Mesenchymal stem cell (in vitro differentiated cells and primary cell): Measurements from ENCODE around the gene MYL7.

ENCODE experiments used
- DNase-seq: peaks from one replicate; pipeline ENCODE4 v3.0.0-alpha.2; 2013
- H2AFZ ChIP-seq: one replicate; pipeline ENCODE4 v1.6.1; 2013; ENCODE audit warnings: low read depth, mild to moderate bottlenecking, control low read depth, inconsistent platforms, low read length, moderate library complexity
- H2AK5ac ChIP-seq: 2 replicates; pipeline ENCODE4 v1.6.1; 2013; ENCODE audit warnings: low read length, moderate library complexity, mild to moderate bottlenecking, inconsistent platforms; ENCODE audit not compliant: severe bottlenecking
- H2BK120ac ChIP-seq: one replicate; pipeline ENCODE4 v1.6.1; 2013; ENCODE audit warnings: low read depth, mild to moderate bottlenecking, inconsistent platforms, low read length, moderate library complexity
- H2BK12ac ChIP-seq, 2 experiments: one replicate each; pipeline ENCODE4 v1.6.1; 2013; ENCODE audit warnings: inconsistent platforms in 2 of 2, low read length in 2 of 2, mild to moderate bottlenecking in 2 of 2, moderate library complexity in 2 of 2, control low read depth in 1 of 2
- H2BK15ac ChIP-seq: one replicate; pipeline ENCODE4 v1.6.1; 2013; ENCODE audit warnings: mild to moderate bottlenecking, low read depth, inconsistent platforms; ENCODE audit not compliant: poor library complexity, severe bottlenecking
- H2BK5ac ChIP-seq: 2 replicates; pipeline ENCODE4 v1.6.1; 2013; ENCODE audit warnings: low read depth, mild to moderate bottlenecking, low read length, control low read depth, inconsistent platforms; ENCODE audit not compliant: poor library complexity, severe bottlenecking
- H3K14ac ChIP-seq, 2 experiments: one replicate each; pipeline ENCODE4 v1.6.1; 2013; ENCODE audit warnings: inconsistent platforms in 2 of 2, low read length in 2 of 2, control low read depth in 1 of 2, mild to moderate bottlenecking in 1 of 2, moderate library complexity in 1 of 2
- H3K18ac ChIP-seq, 2 experiments: one replicate each; pipeline ENCODE4 v1.6.1; 2013; ENCODE audit warnings: inconsistent platforms in 2 of 2, low read length in 2 of 2, control low read depth in 1 of 2, low read depth in 1 of 2, mild to moderate bottlenecking in 1 of 2
- H3K23ac ChIP-seq, 2 experiments: one replicate each; pipeline ENCODE4 v1.6.1; 2013; ENCODE audit warnings: inconsistent platforms in 2 of 2, low read length in 2 of 2, mild to moderate bottlenecking in 2 of 2, moderate library complexity in 2 of 2, control low read depth in 1 of 2
- H3K27ac ChIP-seq: 2 replicates; pipeline ENCODE4 v1.5.1; 2013; ENCODE audit warnings: mild to moderate bottlenecking, moderate library complexity, low read length, control low read depth, inconsistent platforms; ENCODE audit not compliant: poor library complexity, severe bottlenecking
- H3K27me3 ChIP-seq, 2 experiments: 2 replicates each; pipeline versions ENCODE4 v1.6.1 to v1.7.0; 2013; ENCODE audit warnings: low read length in 2 of 2, mild to moderate bottlenecking in 2 of 2, moderate library complexity in 2 of 2, control low read depth in 1 of 2, inconsistent platforms in 1 of 2; ENCODE audit not compliant: control insufficient read depth in 1 of 2, insufficient read depth in 1 of 2
- H3K36me3 ChIP-seq, 2 experiments: 2 replicates each; pipeline versions ENCODE4 v1.6.1 to v1.7.0; 2013; ENCODE audit warnings: low read length in 2 of 2, control low read depth in 1 of 2, inconsistent platforms in 1 of 2, low read depth in 1 of 2, mild to moderate bottlenecking in 1 of 2; ENCODE audit not compliant: insufficient read depth in 2 of 2, control insufficient read depth in 1 of 2
- H3K4ac ChIP-seq, 2 experiments: one replicate each; pipeline ENCODE4 v1.6.1; 2013; ENCODE audit warnings: inconsistent platforms in 2 of 2, low read length in 2 of 2, mild to moderate bottlenecking in 2 of 2, moderate library complexity in 2 of 2, control low read depth in 1 of 2, low read depth in 1 of 2
- H3K4me1 ChIP-seq: 2 replicates; pipeline ENCODE4 v1.6.1; 2013; ENCODE audit warnings: low read depth, low read length, control low read depth; ENCODE audit not compliant: control insufficient read depth, insufficient read depth
- H3K4me2 ChIP-seq: 2 replicates; pipeline ENCODE4 v1.6.1; 2013; ENCODE audit warnings: low read length, mild to moderate bottlenecking, inconsistent platforms; ENCODE audit not compliant: poor library complexity, severe bottlenecking
- H3K4me3 ChIP-seq, 2 experiments: 2 replicates each; pipeline versions ENCODE4 v1.5.1 to v1.7.0; 2013; ENCODE audit warnings: low read length in 2 of 2, mild to moderate bottlenecking in 2 of 2, control low read depth in 1 of 2, low read depth in 1 of 2; ENCODE audit not compliant: insufficient read depth in 1 of 2
- H3K79me1 ChIP-seq: replicated peaks from 2 replicates; pipeline ENCODE4 v1.6.1; 2013; ENCODE audit warnings: mild to moderate bottlenecking, control low read depth, low read length, inconsistent platforms; ENCODE audit not compliant: poor library complexity, severe bottlenecking
- H3K9ac ChIP-seq: 2 replicates; pipeline ENCODE4 v1.7.0; 2013; ENCODE audit warnings: mild to moderate bottlenecking, low read length, moderate library complexity
- H3K9me3 ChIP-seq: 2 replicates; pipeline ENCODE4 v1.7.0; 2013; ENCODE audit warnings: mild to moderate bottlenecking, low read length; ENCODE audit not compliant: control insufficient read depth
- H4K8ac ChIP-seq: one replicate; pipeline ENCODE4 v1.6.1; 2013; ENCODE audit warnings: inconsistent platforms, mild to moderate bottlenecking, low read length, moderate library complexity
- H4K91ac ChIP-seq: one replicate; pipeline ENCODE4 v1.6.1; 2013; ENCODE audit warnings: mild to moderate bottlenecking, low read length, inconsistent platforms
- WGBS: methylation state at CpG from one replicate; pipeline ENCODE4 v1.1.7; 2013; ENCODE audit warnings: mixed read lengths; 5-methylcytosine and 5-hydroxymethylcytosine counted together

Gene MYL7

DNA sequence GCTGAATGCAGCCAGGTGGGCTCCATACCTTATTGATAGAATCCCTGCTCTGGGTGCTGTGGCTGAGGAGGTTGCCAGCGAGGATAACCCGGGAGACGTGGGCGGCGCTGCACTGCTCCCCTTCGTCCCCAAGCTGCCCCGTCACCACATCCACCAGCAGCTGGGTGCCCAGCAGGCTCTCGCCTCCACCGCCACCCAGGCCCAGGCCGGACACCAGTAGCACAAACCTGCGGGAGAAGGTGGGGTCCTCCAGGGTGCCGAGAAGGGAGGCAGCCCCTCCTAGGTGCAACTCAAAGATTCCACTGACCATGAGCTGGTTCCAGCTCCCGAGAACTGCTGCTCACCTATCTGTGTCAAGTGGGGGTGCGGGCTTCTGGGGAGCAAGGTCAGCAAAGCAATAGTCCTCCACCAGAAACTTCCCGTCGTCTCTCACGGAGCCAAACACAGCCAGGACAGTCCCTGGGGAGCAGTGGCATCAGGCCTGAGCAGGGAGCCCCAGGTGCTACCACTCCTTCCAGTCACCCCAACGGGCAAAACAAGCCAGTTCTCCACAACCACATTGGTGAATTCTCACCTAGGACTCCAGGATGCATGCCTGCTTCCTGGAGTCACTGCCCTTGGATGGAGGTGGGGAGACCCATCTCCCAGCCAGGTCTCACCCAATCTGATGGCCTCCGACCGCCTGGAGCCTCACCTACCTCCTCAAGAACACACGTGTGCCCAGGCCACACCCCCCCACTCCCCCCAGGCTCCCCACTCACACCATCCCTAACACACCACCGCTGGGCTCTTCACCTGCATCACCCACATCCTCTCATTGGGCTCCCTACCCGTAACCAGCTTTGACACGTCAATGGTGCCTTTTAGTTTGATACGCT is 24.1 kb downstream of the MYL7 start:
- Histone ChIP-seq H3K23ac (no peak overlapping the region), H3K4me2 (no peak overlapping the region), H3K9me3 (no peaks in the 10 kb centered on the region), H3K27me3 (no peaks in the 10 kb centered on the region), H3K9ac (no peak overlapping the region), H2AFZ (no peak overlapping the region), H4K91ac (no peak overlapping the region), H3K14ac (no peak overlapping the region), H3K4me3 (no peak overlapping the region), H3K79me1 (peaks cover 47% of the 10 kb centered on the region), H2BK5ac (no peak overlapping the region), H2BK12ac (no peak overlapping the region), H2BK15ac (no peak overlapping the region), H4K8ac (no peak overlapping the region), H3K27ac (no peak overlapping the region), H2AK5ac (no peak overlapping the region), H3K4ac (no peak overlapping the region), H3K36me3 (peaks cover 90 to 91% of the 10 kb centered on the region in 2 experiments), H3K4me1 (peaks cover 18% of the 10 kb centered on the region), H2BK120ac (no peak overlapping the region), H3K18ac (no peak overlapping the region)
- 95% methylated on average over 25 of the region's 25 CpGs for WGBS
- DNase-seq, result no peak

DNA sequence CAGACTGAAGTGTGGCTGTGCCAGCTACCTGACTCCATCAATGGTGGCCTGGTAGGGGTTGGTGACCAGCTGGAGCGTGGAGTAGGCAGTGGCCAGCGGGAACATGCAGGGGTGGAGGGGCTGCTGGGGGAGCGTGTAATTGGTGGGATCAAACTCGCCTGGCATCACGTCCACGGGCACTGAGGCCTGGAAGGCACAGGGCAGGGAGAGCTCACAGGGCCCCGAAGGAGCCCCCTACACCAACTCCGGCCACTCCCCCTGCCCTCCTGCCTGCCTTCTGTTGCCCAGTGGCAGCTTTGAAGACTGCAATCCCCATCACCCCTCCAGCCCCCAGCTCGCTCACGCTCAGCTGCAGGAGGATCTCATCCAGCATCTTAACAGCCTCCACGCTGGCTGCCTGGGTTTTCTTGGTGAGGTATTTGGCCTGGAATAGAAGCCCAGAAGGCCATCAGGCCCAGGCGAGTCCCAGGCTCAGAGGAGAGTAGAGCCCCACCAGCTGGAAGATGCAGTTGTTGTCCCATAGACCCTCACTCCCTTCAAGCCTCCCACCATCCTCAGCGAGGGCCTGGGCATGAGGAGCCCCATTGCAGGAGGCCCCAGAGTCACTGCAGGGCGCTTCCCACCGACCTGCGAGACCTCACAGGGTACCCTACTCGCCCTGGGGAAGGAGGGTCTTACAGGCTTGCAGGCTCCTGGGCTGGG is 24.9 kb downstream of the MYL7 start:
- Histone ChIP-seq H2BK12ac (no peak overlapping the region), H2AK5ac (no peak overlapping the region), H3K14ac (no peak overlapping the region), H3K18ac (no peak overlapping the region), H3K23ac (no peak overlapping the region), H2BK5ac (no peak overlapping the region), H3K27ac (no peak overlapping the region), H3K9ac (no peak overlapping the region), H2AFZ (no peak overlapping the region), H3K4ac (no peak overlapping the region), H2BK15ac (no peak overlapping the region), H3K36me3 (peaks cover 91 to 92% of the 10 kb centered on the region in 2 experiments), H3K79me1 (peaks cover 45% of the 10 kb centered on the region), H3K4me2 (no peak overlapping the region), H4K8ac (no peak overlapping the region), H3K4me1 (peaks cover 17% of the 10 kb centered on the region), H3K4me3 (no peak overlapping the region), H2BK120ac (no peak overlapping the region), H4K91ac (no peak overlapping the region), H3K9me3 (no peaks in the 10 kb centered on the region), H3K27me3 (no peaks in the 10 kb centered on the region)
- DNase-seq, result no peak
- 94% methylated on average over 17 of the region's 17 CpGs for WGBS

DNA sequence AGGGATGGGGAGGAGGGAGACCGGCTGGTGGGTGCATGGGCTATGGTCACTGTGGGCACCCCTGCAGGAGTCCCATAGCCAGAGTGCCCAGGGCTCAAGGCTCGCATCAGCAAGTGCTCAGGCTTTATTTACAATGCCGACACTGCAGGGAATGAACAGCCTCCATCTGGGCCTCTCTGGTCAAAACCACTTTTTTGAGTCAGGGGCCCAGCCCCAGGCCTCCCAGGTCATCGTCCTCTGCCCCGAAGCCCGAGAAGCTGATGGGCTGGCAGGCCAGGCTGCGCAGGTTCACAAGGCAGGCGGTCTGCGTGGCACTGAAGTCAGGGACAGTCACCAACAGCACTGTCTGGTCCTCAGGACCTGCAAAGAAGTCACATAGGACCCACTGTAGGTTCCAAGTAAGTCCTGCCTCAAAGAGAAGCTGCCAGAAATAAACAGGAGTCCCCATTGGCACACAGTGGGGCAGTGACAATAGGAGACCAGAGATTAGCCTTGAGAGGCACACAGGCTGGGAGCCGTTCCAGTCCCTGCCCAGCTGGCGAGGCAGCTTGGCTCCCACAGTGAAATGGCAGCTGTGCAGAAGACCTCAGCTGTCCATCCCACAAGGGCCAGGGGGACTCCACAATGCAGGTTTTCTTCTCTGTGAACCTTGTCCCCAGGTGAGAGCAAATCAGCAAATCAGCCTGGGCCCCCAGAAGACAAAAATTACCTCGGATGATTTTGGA is 26.4 kb downstream of the MYL7 start:
- Histone ChIP-seq H2AFZ (no peak overlapping the region), H4K91ac (no peak overlapping the region), H3K36me3 (peaks cover 91 to 97% of the 10 kb centered on the region in 2 experiments), H4K8ac (no peak overlapping the region), H3K27ac (no peak overlapping the region), H3K4me3 (no peak overlapping the region), H3K79me1 (peaks cover 35% of the 10 kb centered on the region), H3K9me3 (no peaks in the 10 kb centered on the region), H2BK120ac (no peak overlapping the region), H3K4me1 (peaks cover 24% of the 10 kb centered on the region), H3K14ac (no peak overlapping the region), H3K4ac (no peak overlapping the region), H2BK12ac (no peak overlapping the region), H2AK5ac (no peak overlapping the region), H3K4me2 (no peak overlapping the region), H3K9ac (no peak overlapping the region), H2BK5ac (no peak overlapping the region), H3K23ac (no peak overlapping the region), H3K18ac (no peak overlapping the region), H2BK15ac (no peak overlapping the region), H3K27me3 (no peaks in the 10 kb centered on the region)
- 95% methylated on average over 12 of the region's 12 CpGs for WGBS
- no peak for DNase-seq
